NOMO-1 treated with DMSO at 0.1 percent for 48 hours (cell line): ENCODE data around the gene OR2D3.
"Not testable (repeated sequence)": the region's sequence is repeated elsewhere in the genome, so short reads cannot be mapped to it uniquely, and the experiment has no call there.

Source experiments
- DNase-seq: peaks from one replicate; lab custom pipeline; 2025; ENCODE audit not compliant: unreplicated experiment; lab: John Stamatoyannopoulos, UW

The OR2D3 gene

GRCh38 chr11:6927030-6927617 lies 6.3 kb downstream of the OR2D3 start:
- DNase-seq: peak; percentile 2

- no peak for DNase-seq
Measured at GRCh38 chr11:6928916-6929315, 8.1 kb downstream of the OR2D3 start.

- no peak for DNase-seq
Measured at GRCh38 chr11:6931146-6931713, 10.4 kb downstream of the OR2D3 start.

GRCh38 chr11:6932145-6932544 lies 11.3 kb downstream of the OR2D3 start:
- DNase-seq: no peak

- DNase-seq: peak; percentile 1
Measured at GRCh38 chr11:6941970-6942369, 21.2 kb downstream of the OR2D3 start.

- no peak for DNase-seq
Measured at GRCh38 chr11:6943131-6943530, 22.3 kb downstream of the OR2D3 start.

- DNase-seq: not testable (repeated sequence)
Measured at GRCh38 chr11:6954248-6954647, 33.4 kb downstream of the OR2D3 start.

- DNase-seq: no peak
Measured at GRCh38 chr11:6962141-6962540, 41.3 kb downstream of the OR2D3 start.

- DNase-seq: no peak
Measured at GRCh38 chr11:6962673-6963072, 41.9 kb downstream of the OR2D3 start.

GRCh38 chr11:6968816-6969215 lies 48.0 kb downstream of the OR2D3 start:
- DNase-seq: no peak

GRCh38 chr11:6969854-6970253 lies 49.1 kb downstream of the OR2D3 start:
- DNase-seq: not testable (repeated sequence)
